Endothelial cell of umbilical vein (primary cell): Measurements from ENCODE around the gene FHIT.

ENCODE experiments used
- CTCF ChIP-seq, 2 donors: IDR thresholded peaks; 1 replicate in 1 of 2; 2 replicates in 1 of 2; pipeline ENCODE4 v1.5.1; 2011; ENCODE audit warnings: low read length in 2 of 2, mild to moderate bottlenecking in 2 of 2, moderate library complexity in 2 of 2, control low read depth in 1 of 2, inconsistent platforms in 1 of 2, low read depth in 1 of 2; ENCODE audit not compliant: insufficient read depth in 1 of 2; ENCODE audit errors: extremely low read depth in 1 of 2
- EZH2 ChIP-seq: IDR thresholded peaks from 2 replicates; pipeline ENCODE4 v1.6.1; 2012; ENCODE audit warnings: borderline replicate concordance, low read depth, mild to moderate bottlenecking, moderate library complexity, low read length, inconsistent platforms; ENCODE audit not compliant: severe bottlenecking
- JUN ChIP-seq: IDR thresholded peaks from 2 replicates; pipeline ENCODE4 v1.6.1; 2011; ENCODE audit warnings: borderline replicate concordance, low read depth; ENCODE audit not compliant: insufficient read length, insufficient read depth
- MAX ChIP-seq: IDR thresholded peaks from 2 replicates; pipeline ENCODE4 v1.6.1; 2011; ENCODE audit not compliant: insufficient read depth, insufficient read length
- POLR2A ChIP-seq: IDR thresholded peaks from 2 replicates; pipeline ENCODE4 v1.6.1; 2012; ENCODE audit warnings: low read depth, mild to moderate bottlenecking, control low read depth, low read length
- POLR2AphosphoS5 ChIP-seq: IDR thresholded peaks from 2 replicates; pipeline ENCODE4 v1.6.1; 2012; ENCODE audit warnings: low read depth, mild to moderate bottlenecking, control low read depth, low read length, moderate library complexity; ENCODE audit not compliant: insufficient read depth

- TF ChIP-seq CTCF (IDR thresholded peaks at IDR 0.05; ENCODE audit: extremely low read depth in 1 of 2, insufficient read depth in 1 of 2, low read depth in 1 of 2, low read length in 2 of 2) (no peak), EZH2 (no peak), POLR2AphosphoS5 (no peak), JUN (no peak), POLR2A (no peak), MAX (no peak)
Measured at GRCh38 chr3:59867185-59868002, 1383.9 kb downstream of the FHIT start.
